Activated T-cell treated with anti-CD3 and anti-CD28 coated beads for 1 hour (primary cell): ENCODE measurements around the gene CGREF1.
"Not testable (repeated sequence)": the region's sequence is repeated elsewhere in the genome, so short reads cannot be mapped to it uniquely, and the experiment has no call there.

Experiments used
- DNase-seq: peaks from one replicate; pipeline ENCODE4 v3.0.0-alpha.2; 2020; ENCODE audit warnings: low read depth

Gene CGREF1

GRCh38 chr2:27137322-27137935, 18.5 kb upstream of the CGREF1 start:
- no peak for DNase-seq

- DNase-seq = no peak
Observed at GRCh38 chr2:27136751-27137150, 17.8 kb upstream of the CGREF1 start.

- no peak for DNase-seq
Observed at GRCh38 chr2:27135478-27135955, 16.6 kb upstream of the CGREF1 start.

GRCh38 chr2:27134781-27135477, 16.0 kb upstream of the CGREF1 start:
- no peak for DNase-seq

GRCh38 chr2:27133905-27134780, 15.2 kb upstream of the CGREF1 start, which contains the start of gene PREB:
Gene PREB (minus strand): TSS chr2:27134636. CDS start chr2:27134421, 215 bp downstream.
- peak; percentile 97 for DNase-seq

GRCh38 chr2:27133195-27133875, 14.4 kb upstream of the CGREF1 start:
- DNase-seq = no peak

GRCh38 chr2:27131429-27131828, 12.5 kb upstream of the CGREF1 start:
- no peak for DNase-seq

- no peak for DNase-seq
Observed at GRCh38 chr2:27130396-27130795, 11.5 kb upstream of the CGREF1 start.

- DNase-seq = no peak
Observed at GRCh38 chr2:27128668-27129571, 10.0 kb upstream of the CGREF1 start.

GRCh38 chr2:27127883-27128667, 9.1 kb upstream of the CGREF1 start:
- DNase-seq = no peak

- no peak for DNase-seq
Observed at GRCh38 chr2:27126252-27126710, 7.4 kb upstream of the CGREF1 start.

- DNase-seq = no peak
Observed at GRCh38 chr2:27125104-27125503, 6.2 kb upstream of the CGREF1 start.

- DNase-seq = peak; percentile 50
Observed at GRCh38 chr2:27123302-27124150, 4.6 kb upstream of the CGREF1 start, which contains the start of gene ABHD1. Gene ABHD1 (plus strand): TSS chr2:27123815. CDS start chr2:27123949, 134 bp downstream.

- DNase-seq = no peak
Observed at GRCh38 chr2:27122791-27123190, 3.9 kb upstream of the CGREF1 start.

- DNase-seq = no peak
Observed at GRCh38 chr2:27121906-27122305, 3.0 kb upstream of the CGREF1 start.

GRCh38 chr2:27119330-27119670, 372 bp upstream of the CGREF1 start:
- not testable (repeated sequence) for DNase-seq

GRCh38 chr2:27117995-27118524, 868 bp downstream of the CGREF1 start:
- no peak for DNase-seq

- no peak for DNase-seq
Observed at GRCh38 chr2:27115519-27115918, 3.4 kb downstream of the CGREF1 start.
